Lung (tissue), 12 donors: ENCODE results near the gene PRSS36. TPM values are rescaled to one million over a fixed set of nuclear protein-coding genes. Genes with fewer than 3 reads are reported as not detected.

Source experiments
- ATAC-seq: fragments of 200-7000 bp; cut with Tn5 transposase; one replicate; pipeline ENCODE4 v1.9.1; 2020; ENCODE audit warnings: moderate number of reproducible peaks; ENCODE audit not compliant: insufficient read depth, low FRiP score
- DNase-seq, 3 donors: peaks; one replicate each; pipeline ENCODE4 v3.0.0-alpha.2; 2013 to 2017
- H3K27ac ChIP-seq, 2 donors: one replicate each; pipeline ENCODE4 v1.5.1; 2013; ENCODE audit warnings: mild to moderate bottlenecking in 2 of 2, moderate library complexity in 2 of 2, control low read depth in 1 of 2, inconsistent platforms in 1 of 2, low read depth in 1 of 2, low read length in 1 of 2
- H3K27me3 ChIP-seq, 3 donors: one replicate each; pipeline ENCODE4 v1.5.1; 2013; ENCODE audit warnings: low read length in 2 of 3; ENCODE audit not compliant: control insufficient read depth in 3 of 3, insufficient read depth in 3 of 3
- H3K36me3 ChIP-seq, 4 donors: one replicate each; pipeline ENCODE4 v1.5.1; 2013; ENCODE audit warnings: low read length in 4 of 4, mild to moderate bottlenecking in 1 of 4, moderate library complexity in 1 of 4; ENCODE audit not compliant: control insufficient read depth in 4 of 4, insufficient read depth in 4 of 4
- H3K4me1 ChIP-seq, 5 donors: one replicate each; pipeline ENCODE4 v1.5.1; 2013; ENCODE audit warnings: low read length in 5 of 5, mild to moderate bottlenecking in 2 of 5, moderate library complexity in 1 of 5; ENCODE audit not compliant: control insufficient read depth in 5 of 5, insufficient read depth in 5 of 5
- H3K4me3 ChIP-seq: one replicate; pipeline ENCODE4 v1.5.1; 2013; ENCODE audit warnings: mild to moderate bottlenecking, control low read depth, moderate library complexity
- H3K9ac ChIP-seq, 2 donors: one replicate each; pipeline ENCODE4 v1.5.1; 2013; ENCODE audit warnings: low read length in 2 of 2, control low read depth in 1 of 2; ENCODE audit not compliant: insufficient read depth in 1 of 2
- H3K9me3 ChIP-seq, 4 donors: one replicate each; pipeline ENCODE4 v1.5.1; 2013; ENCODE audit warnings: low read length in 3 of 4, mild to moderate bottlenecking in 1 of 4, moderate library complexity in 1 of 4; ENCODE audit not compliant: control insufficient read depth in 4 of 4, insufficient read depth in 3 of 4
- WGBS, 2 donors: extraction: QIAGEN DNeasy Blood & Tissue Kit; methylation state at CpG; one replicate each; pipeline ENCODE4 v1.1.7; 2013; 5-methylcytosine and 5-hydroxymethylcytosine counted together
- polyA plus RNA-seq, 2 donors: library from polyadenylated mRNA; stranded (reverse); fragments of 200-250 nt; gene quantifications; one replicate each; pipeline ENCODE4 v1.2.1, GENCODE V29; 2013
- total RNA-seq, 2 donors: library from RNA; depleted of rRNA in 1 of 2; stranded (reverse); fragments of >200 nt in 1 of 2; gene quantifications; one replicate each; pipeline ENCODE4 v1.2.1, GENCODE V29; 2014 to 2021
- TF ChIP-seq, protein P1 (sequence below): IDR thresholded peaks from 2 replicates; pipeline ENCODE4 v1.5.1; 2012; ENCODE audit warnings: mild to moderate bottlenecking; ENCODE audit errors: control extremely low read depth, extremely low read depth
- donor health status: control.
- donor health status: control.
- donor health status: Bipolar disorder and iron deficiency.
- donor health status: healthy.
- donor health status: DM: yes; HTN: yes; CAD: no.

PRSS36 gene
- total and polyA plus RNA-seq, 4 donors = 0.43 to 4.2 (median 3.1) TPM

DNA sequence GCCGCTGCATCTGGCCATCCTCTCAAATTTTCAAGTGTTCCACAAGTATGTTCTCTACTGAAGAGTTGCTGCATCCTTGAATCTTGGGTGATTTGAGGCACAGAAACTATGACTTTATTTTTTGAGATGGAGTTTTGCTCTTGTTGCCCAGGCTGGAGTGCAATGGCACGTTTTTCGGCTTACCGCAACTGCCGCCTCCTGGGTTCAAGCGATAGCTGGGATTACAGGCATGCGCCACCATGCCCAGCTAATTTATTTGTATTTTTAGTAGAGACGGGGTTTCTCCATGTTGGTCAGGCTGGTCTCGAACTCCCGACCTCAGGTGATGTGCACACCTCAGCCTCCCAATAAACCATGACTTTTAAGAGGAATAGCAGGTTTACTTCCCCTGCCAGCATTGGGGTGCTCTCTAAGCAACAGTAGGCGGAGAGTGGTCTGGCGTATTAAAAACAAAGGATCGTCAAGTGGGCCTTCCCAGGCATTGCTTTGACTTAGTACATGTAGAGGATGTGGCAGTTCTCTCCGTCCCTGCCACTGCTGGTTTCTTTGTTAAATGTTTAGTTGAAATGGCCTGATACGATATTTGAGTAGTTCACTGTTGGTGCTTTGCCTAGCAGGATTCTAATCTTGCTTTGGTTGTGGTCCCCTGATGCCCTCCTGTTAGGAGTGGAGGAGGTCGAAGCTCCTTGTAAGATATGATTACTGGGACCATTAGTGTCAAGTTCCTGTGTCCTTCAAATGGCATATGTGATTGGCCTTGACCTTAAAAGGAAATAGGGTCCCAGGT, 43.2 kb upstream of the PRSS36 start:
- no peak overlapping the region for H3K4me3 ChIP-seq
- H3K27me3 ChIP-seq = no peaks in the 10 kb centered on the region
- peaks cover 59 to 63% (median 61%) of the 10 kb centered on the region in 4 donors for H3K36me3 ChIP-seq
- H3K9ac ChIP-seq = no peak overlapping the region
- ATAC-seq (no peak), DNase-seq (no peak)
- TF ChIP-seq, protein P1, sequence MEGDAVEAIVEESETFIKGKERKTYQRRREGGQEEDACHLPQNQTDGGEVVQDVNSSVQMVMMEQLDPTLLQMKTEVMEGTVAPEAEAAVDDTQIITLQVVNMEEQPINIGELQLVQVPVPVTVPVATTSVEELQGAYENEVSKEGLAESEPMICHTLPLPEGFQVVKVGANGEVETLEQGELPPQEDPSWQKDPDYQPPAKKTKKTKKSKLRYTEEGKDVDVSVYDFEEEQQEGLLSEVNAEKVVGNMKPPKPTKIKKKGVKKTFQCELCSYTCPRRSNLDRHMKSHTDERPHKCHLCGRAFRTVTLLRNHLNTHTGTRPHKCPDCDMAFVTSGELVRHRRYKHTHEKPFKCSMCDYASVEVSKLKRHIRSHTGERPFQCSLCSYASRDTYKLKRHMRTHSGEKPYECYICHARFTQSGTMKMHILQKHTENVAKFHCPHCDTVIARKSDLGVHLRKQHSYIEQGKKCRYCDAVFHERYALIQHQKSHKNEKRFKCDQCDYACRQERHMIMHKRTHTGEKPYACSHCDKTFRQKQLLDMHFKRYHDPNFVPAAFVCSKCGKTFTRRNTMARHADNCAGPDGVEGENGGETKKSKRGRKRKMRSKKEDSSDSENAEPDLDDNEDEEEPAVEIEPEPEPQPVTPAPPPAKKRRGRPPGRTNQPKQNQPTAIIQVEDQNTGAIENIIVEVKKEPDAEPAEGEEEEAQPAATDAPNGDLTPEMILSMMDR = no peak
- H3K9me3 ChIP-seq = no peaks in the 10 kb centered on the region
- H3K4me1 ChIP-seq = no peaks in the 10 kb centered on the region
- 91% methylated on average over 16 of the region's 16 CpGs for WGBS, 2 donors
- no peak overlapping the region for H3K27ac ChIP-seq

DNA sequence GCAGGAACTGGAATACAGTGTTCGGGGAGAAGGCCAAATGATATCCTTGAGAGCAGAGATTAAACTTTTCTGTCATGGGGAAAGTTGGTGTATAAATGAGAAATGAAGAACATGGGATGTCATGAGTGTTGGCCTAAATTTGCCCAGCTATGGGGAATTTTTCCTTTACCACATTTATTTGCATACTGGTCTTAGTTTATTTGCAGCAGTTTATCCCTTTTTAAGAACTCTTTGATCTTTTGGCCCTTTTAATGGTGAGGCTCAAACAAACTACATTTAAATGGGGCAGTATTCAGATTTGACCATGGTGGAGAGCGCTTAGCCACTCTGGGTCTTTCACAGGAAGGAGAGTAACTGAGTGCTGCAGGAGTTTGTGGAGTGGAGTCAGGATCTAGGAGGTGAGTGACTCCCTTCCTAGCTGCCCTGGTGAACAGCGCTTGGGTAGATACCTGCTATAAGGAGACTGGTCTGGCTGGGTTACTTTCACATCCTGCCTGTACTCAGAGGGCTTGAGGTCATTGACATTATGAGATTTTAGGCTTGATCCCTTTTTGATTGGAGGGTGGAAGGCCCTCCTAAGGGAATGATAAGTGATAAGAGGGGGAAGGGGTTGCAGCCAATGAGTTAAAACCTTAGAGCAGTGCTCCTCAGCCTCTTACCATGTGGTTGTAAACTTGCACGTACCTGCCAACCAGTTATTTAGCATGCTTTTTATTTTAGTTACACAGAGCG, 42.0 kb upstream of the PRSS36 start:
- no peaks in the 10 kb centered on the region for H3K9me3 ChIP-seq
- 86 to 91% methylated on average over 5 of the region's 5 CpGs for WGBS, 2 donors
- no peak for ATAC-seq
- no peak overlapping the region for H3K9ac ChIP-seq
- TF ChIP-seq, protein P1 = no peak
- H3K27me3 ChIP-seq = no peaks in the 10 kb centered on the region
- no peak for DNase-seq
- H3K4me3 ChIP-seq = no peak overlapping the region
- H3K36me3 ChIP-seq = peaks cover 70 to 72% (median 71%) of the 10 kb centered on the region in 4 donors
- H3K4me1 ChIP-seq = no peaks in the 10 kb centered on the region
- no peak overlapping the region for H3K27ac ChIP-seq

GRCh38 chr16:31190818-31191444, 41.1 kb upstream of the PRSS36 start:
- ATAC-seq = no peak
- Histone ChIP-seq H3K27me3 (no peaks in the 10 kb centered on the region), H3K36me3 (peaks cover 74 to 81% (median 79%) of the 10 kb centered on the region in 4 donors), H3K4me1 (no peaks in the 10 kb centered on the region), H3K4me3 (no peak overlapping the region), H3K9me3 (no peaks in the 10 kb centered on the region), H3K27ac (no peak overlapping the region), H3K9ac (no peak overlapping the region)
- 96% methylated on average over 17 of the region's 17 CpGs for WGBS, 2 donors
- TF ChIP-seq, protein P1 = no peak
- no peak for DNase-seq
